ENCODE measurements around the gene PPIF.

The PPIF gene

GRCh38 chr10:79375321-79376077, 28.2 kb downstream of the PPIF start:
- DNase-seq (ENCODE audit: low read depth in 3 of 3): no peak

- no peak for DNase-seq (ENCODE audit: low read depth in 3 of 3)
These were observed 28.9 kb downstream of the PPIF start for GRCh38 chr10:79376078-79376628.

GRCh38 chr10:79376751-79377556, 29.7 kb downstream of the PPIF start:
- DNase-seq (ENCODE audit: low read depth in 3 of 3): no peak

GRCh38 chr10:79377557-79378382, 30.5 kb downstream of the PPIF start:
- no peak for DNase-seq (ENCODE audit: low read depth in 3 of 3)

- no peak for DNase-seq (ENCODE audit: low read depth in 3 of 3)
These were observed 31.0 kb downstream of the PPIF start for GRCh38 chr10:79378383-79378646.

- no peak for DNase-seq (ENCODE audit: low read depth in 3 of 3)
These were observed 31.6 kb downstream of the PPIF start for GRCh38 chr10:79378647-79379511.

GRCh38 chr10:79379512-79380124, 32.3 kb downstream of the PPIF start:
- DNase-seq (ENCODE audit: low read depth in 3 of 3): no peak

GRCh38 chr10:79380125-79380945, 33.1 kb downstream of the PPIF start:
- no peak for DNase-seq (ENCODE audit: low read depth in 3 of 3)

GRCh38 chr10:79380946-79381721, 33.9 kb downstream of the PPIF start:
- no peak for DNase-seq (ENCODE audit: low read depth in 3 of 3)

GRCh38 chr10:79381804-79382221, 34.5 kb downstream of the PPIF start:
- DNase-seq (ENCODE audit: low read depth in 3 of 3): no peak

- DNase-seq (ENCODE audit: low read depth in 3 of 3): no peak
These were observed 35.2 kb downstream of the PPIF start for GRCh38 chr10:79382491-79382941.

GRCh38 chr10:79383974-79384606, 36.8 kb downstream of the PPIF start:
- DNase-seq (ENCODE audit: low read depth in 3 of 3): no peak

GRCh38 chr10:79384773-79385391, 37.6 kb downstream of the PPIF start:
- DNase-seq (ENCODE audit: low read depth in 3 of 3): no peak

GRCh38 chr10:79385392-79385795, 38.1 kb downstream of the PPIF start:
- DNase-seq (ENCODE audit: low read depth in 3 of 3): no peak

- DNase-seq (ENCODE audit: low read depth in 3 of 3): no peak
These were observed 38.7 kb downstream of the PPIF start for GRCh38 chr10:79385804-79386531.

GRCh38 chr10:79386637-79387465, 39.6 kb downstream of the PPIF start:
- no peak for DNase-seq (ENCODE audit: low read depth in 3 of 3)

All from stimulated activated CD4-positive, alpha-beta T cell treated with anti-CD3 and anti-CD28 coated beads, TNF-alpha, amount 100 ng/mL, for 4 hours (primary cell).